Astrocyte of the spinal cord (primary cell): Measurements from ENCODE around the gene SLC7A5.

Experiments used
- DNase-seq: peaks from one replicate; pipeline ENCODE4 v3.0.0; 2011; ENCODE audit warnings: low read depth, low spot score
- H3K4me3 ChIP-seq: 2 replicates; pipeline ENCODE4 v1.5.1; 2011; ENCODE audit warnings: low read depth, mild to moderate bottlenecking, low read length, moderate library complexity
- CTCF ChIP-seq: IDR thresholded peaks from 2 replicates; pipeline ENCODE4 v1.5.1; 2012; ENCODE audit warnings: low read depth, mild to moderate bottlenecking, low read length, inconsistent platforms
- in situ Hi-C: cut with HindIII; loops from 2 replicates; pipeline ENCODE4 v1.10.0; 2017; ENCODE audit warnings: low sequenced_read_pairs

Gene SLC7A5

GRCh38 chr16:87831421-87832136 lies 37.7 kb downstream of the SLC7A5 start:
- no peak overlapping the region for H3K4me3 ChIP-seq
- no peak for DNase-seq
- in situ Hi-C loops, result no loop called here
- TF ChIP-seq CTCF, result no peak

GRCh38 chr16:87830673-87831420 lies 38.5 kb downstream of the SLC7A5 start:
- H3K4me3 ChIP-seq, result no peak overlapping the region
- TF ChIP-seq CTCF, result no peak
- in situ Hi-C loops, result no loop called here
- no peak for DNase-seq

- in situ Hi-C loops, result no loop called here
- no peak for DNase-seq
- no peak for TF ChIP-seq CTCF
- H3K4me3 ChIP-seq, result no peak overlapping the region
Measured at GRCh38 chr16:87829988-87830672, 39.2 kb downstream of the SLC7A5 start.

- TF ChIP-seq CTCF, result no peak
- no peak for DNase-seq
- H3K4me3 ChIP-seq, result no peak overlapping the region
- in situ Hi-C loops, result no loop called here
Measured at GRCh38 chr16:87829622-87829980, 39.7 kb downstream of the SLC7A5 start.

GRCh38 chr16:87828907-87829621 lies 40.2 kb downstream of the SLC7A5 start:
- no peak for TF ChIP-seq CTCF
- in situ Hi-C loops, result no loop called here
- DNase-seq, result no peak
- no peak overlapping the region for H3K4me3 ChIP-seq
